Loucy (cell line): ENCODE results near the gene PITPNC1.

ENCODE experiments used
- H2AFZ ChIP-seq: fragments of 200-600 bp; sonication (generic); 2 replicates; pipeline ENCODE4 v1.6.0; 2016; ENCODE audit warnings: antibody characterized with exemption, mild to moderate bottlenecking, low read length, moderate library complexity
- H3F3A ChIP-seq: fragments of 200-600 bp; 2 replicates; pipeline ENCODE4 v1.6.0; 2016; ENCODE audit warnings: antibody characterized with exemption, low read depth, mild to moderate bottlenecking
- H3K27me3 ChIP-seq: fragments of 200-600 bp; sonication (generic); 2 replicates; pipeline ENCODE4 v1.6.1; 2014; ENCODE audit warnings: low read length, mild to moderate bottlenecking; ENCODE audit not compliant: insufficient read depth, poor library complexity, severe bottlenecking
- H3K36me3 ChIP-seq: fragments of 200-600 bp; sonication (generic); 2 replicates; pipeline ENCODE4 v1.6.1; 2016; ENCODE audit warnings: low read length; ENCODE audit not compliant: insufficient read depth
- H3K4me1 ChIP-seq: fragments of 200-600 bp; sonication (generic); 2 replicates; pipeline ENCODE4 v1.5.1; 2014; ENCODE audit warnings: low read length, mild to moderate bottlenecking; ENCODE audit not compliant: insufficient read depth, poor library complexity, severe bottlenecking
- H3K4me2 ChIP-seq: fragments of 200-600 bp; sonication (generic); 2 replicates; pipeline ENCODE4 v1.6.0; 2014; ENCODE audit warnings: antibody characterized with exemption, low read length, low read depth, mild to moderate bottlenecking; ENCODE audit not compliant: poor library complexity, severe bottlenecking
- H3K4me3 ChIP-seq: fragments of 200-600 bp; sonication (generic); 2 replicates; pipeline ENCODE4 v1.5.1; 2014; ENCODE audit warnings: low read length, mild to moderate bottlenecking, mixed read lengths; ENCODE audit not compliant: poor library complexity, severe bottlenecking
- H3K79me2 ChIP-seq: fragments of 200-600 bp; sonication (generic); 2 replicates; pipeline ENCODE4 v1.6.1; 2014; ENCODE audit warnings: low read length; ENCODE audit not compliant: insufficient read depth
- H3K9ac ChIP-seq: fragments of 200-600 bp; sonication (generic); 2 replicates; pipeline ENCODE4 v1.6.0; 2014; ENCODE audit warnings: mild to moderate bottlenecking, low read depth, low read length, moderate library complexity; ENCODE audit not compliant: poor library complexity, severe bottlenecking
- H3K9me2 ChIP-seq: fragments of 200-600 bp; sonication (generic); replicated peaks from 2 replicates; pipeline ENCODE4 v1.6.1; 2016; ENCODE audit warnings: low read depth, low read length, mixed read lengths
- H3K9me3 ChIP-seq: fragments of 200-600 bp; sonication (generic); 2 replicates; pipeline ENCODE4 v1.6.1; 2014; ENCODE audit warnings: mild to moderate bottlenecking, antibody characterized with exemption, low read length, low read depth; ENCODE audit not compliant: insufficient read depth
- H4K20me1 ChIP-seq: fragments of 200-600 bp; sonication (generic); 2 replicates; pipeline ENCODE4 v1.6.0; 2014; ENCODE audit warnings: antibody characterized with exemption, low read length, mild to moderate bottlenecking; ENCODE audit not compliant: insufficient read depth, poor library complexity, severe bottlenecking
- CTCF ChIP-seq: fragments of 200-600 bp; sonication (generic); conservative IDR thresholded peaks from 2 replicates; pipeline ENCODE4 v1.5.1; 2014; ENCODE audit warnings: mild to moderate bottlenecking, antibody characterized with exemption, low read length
- EZH2phosphoT487 ChIP-seq: fragments of 200-600 bp; IDR thresholded peaks from 2 replicates; pipeline ENCODE4 v1.6.1; 2018; ENCODE audit warnings: antibody characterized with exemption, mild to moderate bottlenecking, moderate library complexity, borderline replicate concordance

PITPNC1 gene

GRCh38 chr17:67696347-67696746 lies 319.3 kb downstream of the PITPNC1 start:
- Histone ChIP-seq H3K9ac (no peak overlapping the region), H3K4me2 (no peak overlapping the region), H3K4me3 (no peak overlapping the region), H3K4me1 (no peaks in the 10 kb centered on the region), H3K9me3 (no peaks in the 10 kb centered on the region), H3K79me2 (no peaks in the 10 kb centered on the region), H3F3A (no peaks in the 10 kb centered on the region; the same call in 1 of the 2 replicates), H3K36me3 (no peaks in the 10 kb centered on the region), H3K9me2 (no peaks in the 10 kb centered on the region), H2AFZ (no peak overlapping the region), H4K20me1 (no peaks in the 10 kb centered on the region), H3K27me3 (no peaks in the 10 kb centered on the region)
- TF ChIP-seq EZH2phosphoT487 (no peak), CTCF (no peak)

GRCh38 chr17:67696853-67697498 lies 319.9 kb downstream of the PITPNC1 start:
- no peaks in the 10 kb centered on the region for H3K79me2 ChIP-seq
- no peaks in the 10 kb centered on the region for H4K20me1 ChIP-seq
- no peak overlapping the region for H3K4me2 ChIP-seq
- no peak overlapping the region for H3K4me3 ChIP-seq
- H3K9me2 ChIP-seq, result no peaks in the 10 kb centered on the region
- H3K9ac ChIP-seq, result no peak overlapping the region
- no peaks in the 10 kb centered on the region for H3K27me3 ChIP-seq
- no peaks in the 10 kb centered on the region; the same call in 1 of the 2 replicates for H3F3A ChIP-seq
- H3K36me3 ChIP-seq, result no peaks in the 10 kb centered on the region
- H3K9me3 ChIP-seq, result no peaks in the 10 kb centered on the region
- no peaks in the 10 kb centered on the region for H3K4me1 ChIP-seq
- no peak overlapping the region for H2AFZ ChIP-seq
- TF ChIP-seq CTCF (no peak), EZH2phosphoT487 (no peak)

GRCh38 chr17:67700037-67700724 lies 323.1 kb downstream of the PITPNC1 start:
- H3K4me2 ChIP-seq, result no peak overlapping the region
- no peak overlapping the region for H2AFZ ChIP-seq
- TF ChIP-seq EZH2phosphoT487 (no peak), CTCF (no peak)
- H3K4me1 ChIP-seq, result no peaks in the 10 kb centered on the region
- H3K9me2 ChIP-seq, result no peaks in the 10 kb centered on the region
- H3F3A ChIP-seq, result no peaks in the 10 kb centered on the region; the same call in 1 of the 2 replicates
- no peaks in the 10 kb centered on the region for H3K27me3 ChIP-seq
- H4K20me1 ChIP-seq, result no peaks in the 10 kb centered on the region
- H3K4me3 ChIP-seq, result no peak overlapping the region
- no peak overlapping the region for H3K9ac ChIP-seq
- no peaks in the 10 kb centered on the region for H3K79me2 ChIP-seq
- H3K9me3 ChIP-seq, result no peaks in the 10 kb centered on the region
- no peaks in the 10 kb centered on the region for H3K36me3 ChIP-seq
